BE2C (cell line): Measurements from ENCODE around the gene PIGS.

ENCODE experiments used
- DNase-seq: peaks from one replicate; pipeline ENCODE4 v3.0.0-alpha.2; 2020
- H3K27me3 ChIP-seq: fragments of 250-450 bp; sonication (Bioruptor Pico); 2 replicates; pipeline ENCODE4 v1.5.1; 2020; ENCODE audit warnings: mild to moderate bottlenecking
- H3K36me3 ChIP-seq: fragments of 250-450 bp; sonication (Bioruptor Pico); 2 replicates; pipeline ENCODE4 v1.5.1; 2020; ENCODE audit warnings: mild to moderate bottlenecking
- H3K4me1 ChIP-seq: fragments of 250-450 bp; sonication (Bioruptor Pico); 2 replicates; pipeline ENCODE4 v1.5.1; 2020
- H3K4me3 ChIP-seq: 2 replicates; pipeline ENCODE4 v1.5.1; 2011; ENCODE audit warnings: low read depth, low read length
- H3K9me3 ChIP-seq: fragments of 250-450 bp; sonication (Bioruptor Pico); 2 replicates; pipeline ENCODE4 v1.5.1; 2020
- CTCF ChIP-seq: IDR thresholded peaks from 2 replicates; pipeline ENCODE4 v1.5.1; 2012; ENCODE audit warnings: mild to moderate bottlenecking, low read depth, low read length

PIGS gene

GRCh38 chr17:28548417-28549130, 22.8 kb downstream of the PIGS start:
- Histone ChIP-seq H3K4me3 (no peak overlapping the region), H3K4me1 (no peaks in the 10 kb centered on the region), H3K36me3 (no peaks in the 10 kb centered on the region; the same call in 1 of the 2 replicates), H3K27me3 (no peaks in the 10 kb centered on the region), H3K9me3 (no peaks in the 10 kb centered on the region)
- DNase-seq: no peak
- TF ChIP-seq CTCF: no peak

GRCh38 chr17:28547623-28548416, 23.5 kb downstream of the PIGS start:
- DNase-seq: peak; percentile 72
- Histone ChIP-seq H3K9me3 (no peaks in the 10 kb centered on the region), H3K4me1 (no peaks in the 10 kb centered on the region), H3K27me3 (no peaks in the 10 kb centered on the region), H3K4me3 (no peak overlapping the region), H3K36me3 (no peaks in the 10 kb centered on the region)
- TF ChIP-seq CTCF: peak; percentile 79

GRCh38 chr17:28547096-28547622, 24.2 kb downstream of the PIGS start:
- no peaks in the 10 kb centered on the region for H3K4me1 ChIP-seq
- DNase-seq: no peak
- H3K9me3 ChIP-seq: no peaks in the 10 kb centered on the region
- H3K27me3 ChIP-seq: no peaks in the 10 kb centered on the region
- no peaks in the 10 kb centered on the region for H3K36me3 ChIP-seq
- no peak for TF ChIP-seq CTCF
- H3K4me3 ChIP-seq: no peak overlapping the region

GRCh38 chr17:28545787-28546415, 25.4 kb downstream of the PIGS start:
- TF ChIP-seq CTCF: no peak
- DNase-seq: no peak

GRCh38 chr17:28545141-28545503, 26.2 kb downstream of the PIGS start:
- no peak for DNase-seq
- no peak for TF ChIP-seq CTCF
- Histone ChIP-seq H3K9me3 (no peaks in the 10 kb centered on the region), H3K4me1 (no peaks in the 10 kb centered on the region), H3K36me3 (no peaks in the 10 kb centered on the region), H3K4me3 (no peak overlapping the region), H3K27me3 (no peaks in the 10 kb centered on the region)

More at GRCh38 chr17:28545787-28546415, 25.4 kb downstream of the PIGS start:
- Histone ChIP-seq H3K27me3 (no peaks in the 10 kb centered on the region), H3K4me3 (no peak overlapping the region), H3K36me3 (no peaks in the 10 kb centered on the region), H3K4me1 (no peaks in the 10 kb centered on the region), H3K9me3 (no peaks in the 10 kb centered on the region)
